CD14-positive monocyte (primary cell): Measurements from ENCODE around the gene ABAT. TPM values are rescaled to one million over a fixed set of nuclear protein-coding genes. Genes with fewer than 3 reads are reported as not detected.

ENCODE experiments used
- DNase-seq, 3 donors: peaks; one replicate each; pipeline ENCODE4 v3.0.0-alpha.2; 2011 to 2022
- H2AFZ ChIP-seq: 2 replicates; pipeline ENCODE4 v1.6.0; 2012; ENCODE audit warnings: mild to moderate bottlenecking, low read depth, low read length, inconsistent platforms; ENCODE audit not compliant: insufficient read depth, poor library complexity, severe bottlenecking
- H3K27ac ChIP-seq, 2 donors: 1 replicate in 1 of 2; 2 replicates in 1 of 2; pipeline ENCODE4 v1.5.1; 2012 to 2013; ENCODE audit warnings: low read length in 2 of 2, control low read depth in 1 of 2, inconsistent platforms in 1 of 2, low read depth in 1 of 2, mild to moderate bottlenecking in 1 of 2
- H3K27me3 ChIP-seq, 2 donors: one replicate each; pipeline versions ENCODE4 v1.6.0 to v1.6.1; 2011 to 2013; ENCODE audit warnings: low read length in 2 of 2; ENCODE audit not compliant: control insufficient read depth in 2 of 2, insufficient read depth in 2 of 2
- H3K36me3 ChIP-seq, 2 donors: replicated peaks in 1 of 2; 1 replicate in 1 of 2; 2 replicates in 1 of 2; pipeline versions ENCODE4 v1.5.1 to v1.6.1; 2012 to 2013; ENCODE audit warnings: low read length in 2 of 2, control low read depth in 1 of 2, inconsistent platforms in 1 of 2, mild to moderate bottlenecking in 1 of 2; ENCODE audit not compliant: insufficient read depth in 2 of 2, control insufficient read depth in 1 of 2
- H3K4me1 ChIP-seq, 2 donors: 1 replicate in 1 of 2; 2 replicates in 1 of 2; pipeline versions ENCODE4 v1.5.1 to v1.6.1; 2012 to 2013; ENCODE audit warnings: low read length in 2 of 2, control low read depth in 1 of 2, inconsistent platforms in 1 of 2, mild to moderate bottlenecking in 1 of 2, moderate library complexity in 1 of 2; ENCODE audit not compliant: insufficient read depth in 2 of 2, control insufficient read depth in 1 of 2
- H3K4me2 ChIP-seq: replicated peaks from 2 replicates; pipeline ENCODE3; 2012; ENCODE audit warnings: low read length, moderate library complexity, mild to moderate bottlenecking; ENCODE audit not compliant: poor library complexity, severe bottlenecking; ENCODE audit errors: extremely low read depth
- H3K4me3 ChIP-seq, 3 experiments: fragments of 200-600 bp in 1 of 3; sonication (generic) in 1 of 3; replicated peaks in 1 of 3; 1 replicate in 2 of 3; 2 replicates in 1 of 3; pipeline ENCODE4 v1.5.1; 2011 to 2013; ENCODE audit warnings: low read length in 3 of 3, mild to moderate bottlenecking in 3 of 3, control low read depth in 2 of 3, low read depth in 2 of 3, inconsistent platforms in 1 of 3, moderate library complexity in 1 of 3
- H3K79me2 ChIP-seq: 2 replicates; pipeline ENCODE4 v1.6.0; 2012; ENCODE audit warnings: mild to moderate bottlenecking, control low read depth, inconsistent platforms, low read length, moderate library complexity; ENCODE audit not compliant: insufficient read depth
- H3K9ac ChIP-seq: 2 replicates; pipeline ENCODE4 v1.6.0; 2017; ENCODE audit warnings: low read length, mild to moderate bottlenecking; ENCODE audit not compliant: insufficient read depth, poor library complexity, severe bottlenecking
- H3K9me3 ChIP-seq, 2 donors: replicated peaks in 1 of 2; 1 replicate in 1 of 2; 2 replicates in 1 of 2; pipeline versions ENCODE4 v1.5.1 to v1.6.1; 2012 to 2013; ENCODE audit warnings: low read length in 2 of 2, control low read depth in 1 of 2; ENCODE audit not compliant: control insufficient read depth in 1 of 2, insufficient read depth in 1 of 2
- H4K20me1 ChIP-seq: 2 replicates; pipeline ENCODE4 v1.6.0; 2012; ENCODE audit warnings: mild to moderate bottlenecking, low read length, control low read depth, moderate library complexity; ENCODE audit not compliant: insufficient read depth
- H3K27ac Mint-ChIP-seq, 7 donors: one replicate each; pipeline ENCODE4 v1.8.0; 2020; ENCODE audit warnings: mild to moderate bottlenecking in 7 of 7, mixed read lengths in 7 of 7, moderate library complexity in 6 of 7, inconsistent platforms in 2 of 7
- H3K27me3 Mint-ChIP-seq, 3 donors: one replicate each; pipeline ENCODE4 v1.8.0; 2021 to 2022; ENCODE audit warnings: low read depth in 3 of 3, mild to moderate bottlenecking in 3 of 3, mixed read lengths in 3 of 3, moderate library complexity in 3 of 3, inconsistent platforms in 1 of 3
- H3K36me3 Mint-ChIP-seq, 2 donors: one replicate each; pipeline ENCODE4 v1.8.0; 2020; ENCODE audit warnings: mixed read lengths in 2 of 2, inconsistent platforms in 1 of 2, mild to moderate bottlenecking in 1 of 2
- H3K4me1 Mint-ChIP-seq: one replicate; pipeline ENCODE4 v1.8.0; 2020; ENCODE audit warnings: mild to moderate bottlenecking, mixed read lengths
- H3K4me3 Mint-ChIP-seq, 2 donors: one replicate each; pipeline ENCODE4 v1.8.0; 2020; ENCODE audit warnings: mild to moderate bottlenecking in 2 of 2, mixed read lengths in 2 of 2, moderate library complexity in 1 of 2
- H3K9me3 Mint-ChIP-seq, 7 donors: one replicate each; pipeline ENCODE4 v1.8.0; 2020 to 2022; ENCODE audit warnings: mixed read lengths in 7 of 7, mild to moderate bottlenecking in 6 of 7, moderate library complexity in 6 of 7, inconsistent platforms in 2 of 7
- CTCF ChIP-seq: fragments of 200-600 bp; IDR thresholded peaks from one replicate; pipeline ENCODE4 v1.8.0; 2022; ENCODE audit warnings: antibody characterized with exemption, mild to moderate bottlenecking
- WGBS: methylation state at CpG from one replicate; pipeline ENCODE4 v1.1.5; 2013; ENCODE audit warnings: missing lambda C conversion rate; ENCODE audit not compliant: insufficient coverage; 5-methylcytosine and 5-hydroxymethylcytosine counted together
- intact Hi-C, 2 donors: fragments of 100-400 bp; cut with micrococcal nuclease; formaldehyde crosslinking; loops; one replicate each; pipeline versions ENCODE4 v1.15.0 to v1.15.1; 2023
- polyA plus RNA-seq, 3 donors: library from polyadenylated mRNA; depleted of rRNA in 1 of 3; unstranded in 2 of 3; stranded (reverse) in 1 of 3; fragments of 300-500 nt in 2 of 3; fragments of >200 nt in 1 of 3; fragmentation: Illumina TruSeq in 2 of 3; gene quantifications; 1 replicate in 2 of 3; 2 replicates in 1 of 3; pipeline ENCODE4 v1.2.3, GENCODE V29; 2012 to 2021

The ABAT gene
- polyA plus RNA-seq, 3 donors, result 4.9 to 11.8 (median 8.7) TPM

- Histone ChIP-seq H2AFZ (no peak overlapping the region), H3K9me3 (no peaks in the 10 kb centered on the region), H3K36me3 (no peaks in the 10 kb centered on the region), H3K4me2 (no peak overlapping the region), H3K9ac (no peak overlapping the region), H3K27me3 (no peaks in the 10 kb centered on the region), H3K27ac (no peak overlapping the region), H3K79me2 (no peaks in the 10 kb centered on the region), H4K20me1 (no peaks in the 10 kb centered on the region), H3K4me3 (no peak overlapping the region), H3K4me1 (peaks cover 3 to 19% of the 10 kb centered on the region in 2 donors)
- 92% methylated on average over 10 of the region's 14 CpGs for WGBS
- peaks cover 0 to 16% of the 10 kb centered on the region in 2 donors for H3K36me3 Mint-ChIP-seq
- H3K27ac Mint-ChIP-seq, result no peak overlapping the region
- H3K4me1 Mint-ChIP-seq, result peaks cover 8% of the 10 kb centered on the region
- H3K9me3 Mint-ChIP-seq, result peaks cover 0 to 6% (median 3%) of the 10 kb centered on the region in 7 donors
- intact Hi-C loops, result no loop called here
- no peak overlapping the region for H3K4me3 Mint-ChIP-seq
- DNase-seq, result no peak
- no peak for TF ChIP-seq CTCF
- H3K27me3 Mint-ChIP-seq, result peaks cover 0 to 4% (median 0%) of the 10 kb centered on the region in 3 donors
Measured at GRCh38 chr16:8721336-8722024, 47.1 kb downstream of the ABAT start.

GRCh38 chr16:8722025-8722348 is 47.6 kb downstream of the ABAT start:
- WGBS, result no CpG with 5 or more reads among the region's 4 CpGs
- no peaks in the 10 kb centered on the region for H3K27me3 ChIP-seq
- Mint-ChIP-seq H3K27ac (no peak overlapping the region), H3K4me1 (peaks cover 8% of the 10 kb centered on the region), H3K4me3 (no peak overlapping the region), H3K27me3 (peaks cover 0 to 5% (median 0%) of the 10 kb centered on the region in 3 donors), H3K36me3 (peaks cover 0 to 14% of the 10 kb centered on the region in 2 donors), H3K9me3 (peaks cover 0 to 6% (median 2%) of the 10 kb centered on the region in 7 donors)
- no peak for DNase-seq
- no peak for TF ChIP-seq CTCF
- no peak overlapping the region for H3K4me3 ChIP-seq
- H4K20me1 ChIP-seq, result no peaks in the 10 kb centered on the region
- H3K79me2 ChIP-seq, result no peaks in the 10 kb centered on the region
- no peak overlapping the region for H3K9ac ChIP-seq
- no peaks in the 10 kb centered on the region for H3K36me3 ChIP-seq
- no peak overlapping the region for H2AFZ ChIP-seq
- intact Hi-C loops, result no loop called here
- no peak overlapping the region for H3K4me2 ChIP-seq
- H3K4me1 ChIP-seq, result peaks cover 3 to 23% of the 10 kb centered on the region in 2 donors
- no peak overlapping the region for H3K27ac ChIP-seq
- no peaks in the 10 kb centered on the region for H3K9me3 ChIP-seq
